GM06990 (cell line): ENCODE data around the gene SLC66A1.

Experiments
- DNase-seq: peaks from one replicate; pipeline ENCODE4 v3.0.0-alpha.2; 2011; ENCODE audit not compliant: insufficient read length; ENCODE audit errors: extremely low read depth
- H3K27me3 ChIP-seq: replicated peaks from 2 replicates; pipeline ENCODE4 v1.6.0; 2011; ENCODE audit warnings: low read length; ENCODE audit not compliant: control insufficient read depth, insufficient read depth
- H3K36me3 ChIP-seq: 2 replicates; pipeline ENCODE4 v1.5.1; 2011; ENCODE audit warnings: low read length; ENCODE audit not compliant: control insufficient read depth, insufficient read depth
- H3K4me3 ChIP-seq: replicated peaks from 2 replicates; pipeline ENCODE4 v1.5.1; 2011; ENCODE audit warnings: low read depth, mild to moderate bottlenecking, control low read depth, low read length
- TF ChIP-seq, protein P1 (sequence below): IDR thresholded peaks from 2 replicates; pipeline ENCODE4 v1.5.1; 2011; ENCODE audit warnings: low read length, control low read depth, mild to moderate bottlenecking, inconsistent platforms; ENCODE audit not compliant: insufficient read depth, poor library complexity, severe bottlenecking

The SLC66A1 gene

DNA sequence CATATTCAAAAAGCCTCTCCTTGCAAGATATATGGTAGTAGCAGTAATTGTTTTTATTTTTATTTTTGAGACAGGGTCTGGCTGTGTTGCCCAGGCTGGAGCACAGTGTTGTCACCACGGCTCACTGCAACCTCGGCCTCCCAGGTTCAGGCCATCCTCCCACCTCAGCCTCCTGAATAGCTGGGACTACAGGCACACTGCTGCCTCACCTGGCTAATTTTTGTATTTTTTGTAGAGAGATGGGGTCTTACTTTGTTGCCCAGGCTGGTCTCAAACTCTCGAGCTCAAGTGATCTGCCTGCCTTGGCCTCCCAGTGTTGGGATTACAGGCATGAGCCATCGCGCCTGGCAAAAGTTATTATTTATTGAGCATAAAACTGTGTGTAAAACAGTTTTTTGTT is 38.4 kb downstream of the SLC66A1 start:
- TF ChIP-seq, protein P1, sequence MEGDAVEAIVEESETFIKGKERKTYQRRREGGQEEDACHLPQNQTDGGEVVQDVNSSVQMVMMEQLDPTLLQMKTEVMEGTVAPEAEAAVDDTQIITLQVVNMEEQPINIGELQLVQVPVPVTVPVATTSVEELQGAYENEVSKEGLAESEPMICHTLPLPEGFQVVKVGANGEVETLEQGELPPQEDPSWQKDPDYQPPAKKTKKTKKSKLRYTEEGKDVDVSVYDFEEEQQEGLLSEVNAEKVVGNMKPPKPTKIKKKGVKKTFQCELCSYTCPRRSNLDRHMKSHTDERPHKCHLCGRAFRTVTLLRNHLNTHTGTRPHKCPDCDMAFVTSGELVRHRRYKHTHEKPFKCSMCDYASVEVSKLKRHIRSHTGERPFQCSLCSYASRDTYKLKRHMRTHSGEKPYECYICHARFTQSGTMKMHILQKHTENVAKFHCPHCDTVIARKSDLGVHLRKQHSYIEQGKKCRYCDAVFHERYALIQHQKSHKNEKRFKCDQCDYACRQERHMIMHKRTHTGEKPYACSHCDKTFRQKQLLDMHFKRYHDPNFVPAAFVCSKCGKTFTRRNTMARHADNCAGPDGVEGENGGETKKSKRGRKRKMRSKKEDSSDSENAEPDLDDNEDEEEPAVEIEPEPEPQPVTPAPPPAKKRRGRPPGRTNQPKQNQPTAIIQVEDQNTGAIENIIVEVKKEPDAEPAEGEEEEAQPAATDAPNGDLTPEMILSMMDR = no peak
- Histone ChIP-seq H3K4me3 (no peak overlapping the region), H3K36me3 (peaks cover 39% of the 10 kb centered on the region), H3K27me3 (no peaks in the 10 kb centered on the region)
- DNase-seq = no peak

DNA sequence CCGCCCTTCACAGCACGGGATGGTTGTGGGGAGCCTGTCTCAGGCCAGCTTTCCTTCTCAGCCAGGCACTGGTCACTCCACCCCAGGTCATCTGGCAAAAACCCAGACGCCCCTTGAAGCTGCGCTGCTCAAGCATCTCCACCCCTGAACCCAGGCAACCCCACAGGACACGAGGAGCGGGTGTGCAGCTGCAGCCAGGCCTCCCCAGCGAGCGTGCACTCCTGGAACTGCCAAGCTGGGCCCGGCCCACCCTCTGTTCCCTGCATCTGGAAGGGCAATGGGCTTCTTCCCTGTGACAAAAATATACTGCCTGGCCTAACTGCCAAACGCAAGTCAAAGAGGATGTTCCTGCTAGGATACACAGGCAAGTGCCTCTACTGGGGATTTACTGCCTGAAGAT is 39.7 kb downstream of the SLC66A1 start:
- DNase-seq = no peak
- Histone ChIP-seq H3K4me3 (no peak overlapping the region), H3K27me3 (no peaks in the 10 kb centered on the region), H3K36me3 (peaks cover 46% of the 10 kb centered on the region)
- TF ChIP-seq, protein P1 = no peak

DNA sequence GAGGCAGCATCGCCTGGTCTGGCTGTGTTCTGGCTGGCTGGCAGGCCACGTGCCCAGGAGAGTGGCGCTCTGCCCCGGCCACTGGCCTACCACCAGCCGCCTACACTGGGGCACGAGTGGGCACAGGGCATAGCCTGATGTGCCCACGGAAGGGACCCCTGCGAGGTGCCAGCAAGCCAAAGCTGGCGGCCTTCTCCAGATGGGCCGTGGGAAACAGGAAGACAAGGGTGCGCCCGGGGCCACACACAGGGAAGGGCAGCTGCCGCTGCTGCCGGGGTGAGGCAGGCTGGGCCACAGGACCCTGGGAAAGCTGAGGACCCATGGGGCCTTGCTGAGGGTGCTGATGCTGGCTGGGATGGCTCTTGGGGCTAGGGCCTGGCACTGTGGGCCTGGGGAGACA is 40.7 kb downstream of the SLC66A1 start:
- TF ChIP-seq, protein P1 = no peak
- no peaks in the 10 kb centered on the region for H3K27me3 ChIP-seq
- no peak overlapping the region for H3K4me3 ChIP-seq
- no peak for DNase-seq
- peaks cover 44% of the 10 kb centered on the region for H3K36me3 ChIP-seq

DNA sequence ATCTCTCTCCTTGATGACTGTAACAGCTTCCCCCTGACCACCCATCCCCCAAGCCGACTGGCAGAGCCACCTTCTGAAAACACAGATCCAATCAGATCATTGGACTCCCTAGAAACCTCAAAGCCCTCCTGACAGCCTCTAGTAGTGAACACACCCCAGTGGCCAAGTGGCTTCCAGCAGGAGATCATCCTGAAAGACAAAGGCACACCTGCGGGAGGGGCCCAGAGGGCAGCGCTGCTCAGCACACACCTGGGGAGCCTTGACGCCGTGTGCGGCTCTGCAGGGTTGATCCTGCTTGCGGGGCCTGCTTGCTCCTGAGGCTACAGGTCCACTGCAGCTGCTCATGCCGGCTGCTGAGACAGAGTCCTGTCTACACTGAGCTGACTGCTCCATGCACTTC is 41.5 kb downstream of the SLC66A1 start:
- TF ChIP-seq, protein P1 = no peak
- DNase-seq = no peak
- Histone ChIP-seq H3K4me3 (no peak overlapping the region), H3K27me3 (no peaks in the 10 kb centered on the region), H3K36me3 (peaks cover 43% of the 10 kb centered on the region)

DNA sequence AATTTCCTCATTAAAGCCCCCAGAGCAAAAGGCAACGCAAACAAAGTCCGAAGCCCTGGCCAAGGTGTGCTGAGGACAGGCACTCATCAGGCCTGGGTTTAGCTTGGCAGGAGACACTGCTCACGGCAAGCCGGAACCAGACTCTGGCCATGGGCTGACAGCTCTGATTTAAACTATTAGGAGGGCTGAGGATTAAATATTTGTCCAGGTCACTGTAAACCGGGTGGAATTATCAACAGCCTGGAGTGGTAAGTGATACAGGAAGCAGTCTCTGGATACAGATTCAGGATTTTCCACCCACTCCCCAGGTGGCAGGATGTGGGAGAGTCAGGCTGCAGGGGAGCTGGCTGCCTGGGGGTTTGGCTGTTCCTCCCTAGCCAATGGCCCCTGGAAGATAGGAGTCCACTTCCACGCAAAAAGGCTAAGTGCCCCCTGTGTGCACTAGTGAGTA is 42.4 kb downstream of the SLC66A1 start:
- TF ChIP-seq, protein P1 = no peak
- DNase-seq = no peak
- peaks cover 40% of the 10 kb centered on the region for H3K36me3 ChIP-seq
- H3K4me3 ChIP-seq = no peak overlapping the region
- no peaks in the 10 kb centered on the region for H3K27me3 ChIP-seq

DNA sequence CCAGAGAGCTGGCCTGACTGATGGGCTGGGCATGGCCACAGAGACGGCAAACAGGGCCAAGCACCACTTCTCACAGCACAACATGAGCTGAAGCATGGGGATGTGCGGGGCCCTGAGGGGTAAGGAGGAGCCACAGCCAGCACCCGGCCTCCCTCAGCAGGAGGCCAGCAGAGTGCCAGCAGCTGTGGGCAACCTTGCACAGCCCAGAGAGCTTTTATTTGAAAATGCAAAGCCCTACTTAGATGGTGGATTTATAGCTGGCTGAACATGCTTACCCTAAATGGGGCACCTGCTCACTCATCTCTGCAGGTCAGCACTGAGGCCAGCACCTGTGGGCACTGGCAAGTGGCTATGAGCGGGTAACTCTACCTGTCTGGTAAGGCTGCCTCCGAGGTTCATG is 44.1 kb downstream of the SLC66A1 start:
- no peak overlapping the region for H3K4me3 ChIP-seq
- H3K36me3 ChIP-seq = peaks cover 39% of the 10 kb centered on the region
- TF ChIP-seq, protein P1 = no peak
- DNase-seq = no peak
- no peaks in the 10 kb centered on the region for H3K27me3 ChIP-seq
